GM23338 (cell line): ENCODE measurements around the gene RGPD4. TPM values are rescaled to one million over a fixed set of nuclear protein-coding genes. Genes with fewer than 3 reads are reported as not detected.
"Not testable (repeated sequence)": the region's sequence is repeated elsewhere in the genome, so short reads cannot be mapped to it uniquely, and the experiment has no call there.

Experiments
- ATAC-seq: fragments of 200-7000 bp; cut with Tn5 transposase; 3 replicates; pipeline ENCODE4 v1.9.1; 2020
- DNase-seq: peaks from one replicate; pipeline ENCODE4 v3.0.0-alpha.2; 2015; ENCODE audit warnings: low spot score
- H2AFZ ChIP-seq: fragments of 200-600 bp; sonication (generic); 2 replicates; pipeline ENCODE4 v1.8.0; 2016; ENCODE audit warnings: antibody characterized with exemption, mild to moderate bottlenecking, moderate library complexity
- H3F3A ChIP-seq: fragments of 200-600 bp; sonication (generic); replicated peaks from 2 replicates; pipeline ENCODE4 v1.8.0; 2017; ENCODE audit warnings: antibody characterized with exemption, mixed run types, low read depth
- H3K27ac ChIP-seq: fragments of 200-600 bp; sonication (generic); 2 replicates; pipeline ENCODE4 v1.6.1; 2016; ENCODE audit warnings: low read depth
- H3K27me3 ChIP-seq: fragments of 200-600 bp; sonication (generic); 2 replicates; pipeline ENCODE4 v1.8.0; 2016; ENCODE audit warnings: mild to moderate bottlenecking, mixed run types, moderate library complexity; ENCODE audit not compliant: insufficient read depth
- H3K36me3 ChIP-seq: fragments of 200-600 bp; sonication (generic); 2 replicates; pipeline ENCODE4 v1.8.0; 2016; ENCODE audit warnings: mild to moderate bottlenecking; ENCODE audit not compliant: insufficient read depth
- H3K4me1 ChIP-seq: fragments of 200-600 bp; sonication (generic); 2 replicates; pipeline ENCODE4 v1.8.0; 2016; ENCODE audit warnings: mild to moderate bottlenecking, moderate library complexity; ENCODE audit not compliant: insufficient read depth
- H3K4me2 ChIP-seq: fragments of 200-600 bp; sonication (generic); 2 replicates; pipeline ENCODE4 v1.7.1; 2017; ENCODE audit warnings: mixed run types
- H3K4me3 ChIP-seq: fragments of 200-600 bp; sonication (generic); 2 replicates; pipeline ENCODE4 v1.6.1; 2016; ENCODE audit warnings: mixed run types
- H3K79me2 ChIP-seq: fragments of 200-600 bp; sonication (generic); replicated peaks from 2 replicates; pipeline ENCODE4 v1.8.0; 2017; ENCODE audit warnings: mild to moderate bottlenecking; ENCODE audit not compliant: insufficient read depth
- H3K9me2 ChIP-seq: fragments of 200-600 bp; sonication (generic); 2 replicates; pipeline ENCODE4 v1.8.0; 2017; ENCODE audit not compliant: insufficient read depth
- H4K20me1 ChIP-seq: fragments of 200-600 bp; sonication (generic); replicated peaks from 2 replicates; pipeline ENCODE4 v1.8.0; 2017; ENCODE audit warnings: mild to moderate bottlenecking; ENCODE audit not compliant: insufficient read depth
- H3K27ac Mint-ChIP-seq: 2 replicates; pipeline ENCODE4 v1.8.0; 2020; ENCODE audit warnings: inconsistent platforms, mild to moderate bottlenecking, moderate library complexity, mixed read lengths
- H3K27me3 Mint-ChIP-seq: 3 replicates; pipeline ENCODE4 v1.8.0; 2022; ENCODE audit warnings: low read depth, mild to moderate bottlenecking, moderate library complexity, mixed read lengths, inconsistent platforms; ENCODE audit not compliant: insufficient read depth, poor library complexity
- H3K36me3 Mint-ChIP-seq: 3 replicates; pipeline ENCODE4 v1.8.0; 2021; ENCODE audit warnings: low read depth, mild to moderate bottlenecking, inconsistent platforms, moderate library complexity, mixed read lengths
- H3K4me1 Mint-ChIP-seq: 3 replicates; pipeline ENCODE4 v1.8.0; 2020; ENCODE audit warnings: mild to moderate bottlenecking, inconsistent platforms, mixed read lengths
- H3K4me3 Mint-ChIP-seq: 3 replicates; pipeline ENCODE4 v1.8.0; 2021; ENCODE audit warnings: moderate library complexity, mild to moderate bottlenecking, inconsistent platforms, mixed read lengths
- H3K9me3 Mint-ChIP-seq: 3 replicates; pipeline ENCODE4 v1.8.0; 2020; ENCODE audit warnings: moderate library complexity, mild to moderate bottlenecking, inconsistent platforms, mixed read lengths
- CREB1 ChIP-seq: fragments of 250-450 bp; sonication (Bioruptor Pico); IDR thresholded peaks from 2 replicates; pipeline ENCODE4 v1.5.0; 2020; ENCODE audit warnings: low read depth, mild to moderate bottlenecking, moderate library complexity
- EZH2 ChIP-seq: fragments of 200-600 bp; sonication (generic); IDR thresholded peaks from one replicate; pipeline ENCODE4 v1.8.0; 2017; ENCODE audit warnings: antibody characterized with exemption, mild to moderate bottlenecking, low read depth; ENCODE audit not compliant: unreplicated experiment
- NANOG ChIP-seq: IDR thresholded peaks from 2 replicates; pipeline ENCODE4 v1.6.1; 2016; ENCODE audit warnings: antibody characterized with exemption, borderline replicate concordance
- POLR2AphosphoS5 ChIP-seq: IDR thresholded peaks from 2 replicates; pipeline ENCODE4 v1.6.1; 2016; ENCODE audit warnings: antibody characterized with exemption, low read depth
- long read RNA-seq: library from polyadenylated mRNA; unstranded; transcript quantifications from one replicate; pipeline ENCODE4 v2.0.0, GENCODE V29; 2020; ENCODE audit not compliant: unreplicated experiment
- polyA plus RNA-seq: library from polyadenylated mRNA; unstranded; fragments of >200 nt; fragmentation: Nextera tagmentation; extraction: Ambion mirVana; gene quantifications from 2 replicates; pipeline ENCODE4 v1.2.1, GENCODE V29; 2016
- total RNA-seq: library from RNA; depleted of rRNA; stranded (reverse); fragments of >200 nt; shearing (Covaris generic); gene quantifications from 2 replicates; pipeline ENCODE4 v1.2.3, GENCODE V29; 2014; rRNA removed
- TF ChIP-seq, protein P1 (sequence below): fragments of 250-450 bp; sonication (Bioruptor Pico); IDR thresholded peaks from 2 replicates; pipeline ENCODE4 v1.5.0; 2020; ENCODE audit warnings: mild to moderate bottlenecking, moderate library complexity

The RGPD4 gene
- total RNA-seq (not detected in 2 replicates), polyA plus RNA-seq (not detected in 2 replicates)
- long read RNA-seq = 0 reads

DNA sequence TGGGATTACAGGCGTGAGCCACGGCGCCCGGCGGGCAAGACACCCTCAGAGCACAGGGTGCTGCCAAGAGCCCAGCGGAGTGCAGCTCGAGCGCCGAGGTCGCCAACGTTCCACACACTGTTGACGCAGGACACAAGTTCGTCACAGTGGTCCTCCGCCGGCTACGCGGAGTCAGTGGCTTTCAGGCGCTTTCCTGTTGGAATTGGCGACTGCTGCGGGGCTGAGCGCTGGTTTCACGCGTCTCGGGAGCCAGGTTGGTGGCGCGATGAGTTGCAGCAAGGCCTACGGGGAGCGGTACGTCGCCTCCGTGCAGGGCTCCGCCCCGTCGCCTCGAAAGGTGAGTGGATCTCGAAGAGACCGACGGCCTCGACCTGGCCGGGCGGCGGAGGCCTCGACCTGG, at the start of gene RGPD4:
Gene RGPD4 (plus strand): TSS at position 144 of the 400 bp plus-strand sequence. CDS start 122 bp downstream, at position 266.
- H3K4me1 Mint-ChIP-seq, H3K27me3 ChIP-seq, H4K20me1 ChIP-seq, H3K36me3 Mint-ChIP-seq, DNase-seq, H3K36me3 ChIP-seq, H3F3A ChIP-seq, H3K27ac ChIP-seq, H3K27ac Mint-ChIP-seq, H3K4me3 Mint-ChIP-seq, H3K4me1 ChIP-seq, H2AFZ ChIP-seq, H3K9me3 Mint-ChIP-seq, ATAC-seq, H3K27me3 Mint-ChIP-seq, H3K79me2 ChIP-seq, H3K9me2 ChIP-seq, H3K4me3 ChIP-seq, H3K4me2 ChIP-seq: not testable (repeated sequence)

DNA sequence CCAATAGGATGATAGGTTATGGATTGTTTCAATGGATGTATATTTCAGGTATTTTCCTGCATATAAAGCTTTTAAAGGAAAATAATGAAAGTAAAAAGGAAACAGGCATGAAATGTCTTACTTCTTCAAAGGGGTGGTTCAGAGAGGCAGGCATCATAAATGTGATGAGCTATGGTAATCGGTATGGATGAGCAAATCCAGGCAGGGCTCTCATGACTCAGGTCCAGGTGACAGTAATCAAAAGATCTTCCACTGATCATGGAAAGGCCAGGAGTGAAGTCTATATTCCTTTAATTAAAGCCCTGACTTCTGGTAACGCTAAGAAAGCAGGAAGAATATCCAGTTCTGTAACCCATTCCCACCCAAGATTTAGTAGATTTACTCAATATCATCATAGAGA, 48.7 kb upstream of the RGPD4 start:
- Histone ChIP-seq H4K20me1 (no peaks in the 10 kb centered on the region), H3K4me2 (no peak overlapping the region), H3K27me3 (no peaks in the 10 kb centered on the region), H3K9me2 (0 out of 2 replicates have a peak, but pooled peaks cover 2% of the 10 kb centered on the region), H3K36me3 (no peaks in the 10 kb centered on the region), H3K27ac (no peak overlapping the region), H2AFZ (no peak overlapping the region), H3F3A (no peaks in the 10 kb centered on the region), H3K4me1 (no peaks in the 10 kb centered on the region), H3K79me2 (no peaks in the 10 kb centered on the region), H3K4me3 (no peak overlapping the region)
- DNase-seq (no peak), ATAC-seq (no peak)
- no peaks in the 10 kb centered on the region for H3K9me3 Mint-ChIP-seq
- H3K4me1 Mint-ChIP-seq = peaks cover 3% of the 10 kb centered on the region; the same call in 1 of the 3 replicates
- H3K27ac Mint-ChIP-seq = no peak overlapping the region
- TF ChIP-seq POLR2AphosphoS5 (no peak), NANOG (no peak)
- H3K36me3 Mint-ChIP-seq = no peaks in the 10 kb centered on the region
- H3K27me3 Mint-ChIP-seq = peaks cover 4% of the 10 kb centered on the region
- H3K4me3 Mint-ChIP-seq = no peak overlapping the region

DNA sequence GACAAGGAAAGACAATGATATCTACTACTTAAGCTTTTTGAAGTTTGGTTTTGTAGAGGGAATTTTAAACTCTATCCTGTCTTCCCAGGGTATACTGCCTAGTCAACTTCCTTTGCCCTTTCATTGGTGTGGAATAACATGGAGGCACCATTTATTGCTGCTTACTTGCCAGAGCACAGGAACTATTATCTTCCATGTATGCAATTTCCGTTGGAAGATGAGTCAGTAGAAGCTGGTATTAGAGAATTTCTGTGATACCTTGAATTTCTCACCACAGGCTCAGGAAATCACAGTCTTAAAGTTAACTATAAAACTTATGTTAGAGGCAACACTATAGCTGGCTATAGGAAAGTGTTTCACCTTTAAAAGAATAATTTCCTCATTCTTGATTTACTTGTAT, 40.9 kb upstream of the RGPD4 start:
- Histone ChIP-seq H3K79me2 (no peaks in the 10 kb centered on the region), H3K4me2 (no peak overlapping the region), H3K9me2 (peaks cover 16% of the 10 kb centered on the region; the same call in 1 of the 2 replicates), H3K4me1 (no peaks in the 10 kb centered on the region), H3K4me3 (no peak overlapping the region), H4K20me1 (no peaks in the 10 kb centered on the region), H3K27ac (no peak overlapping the region), H3K27me3 (no peaks in the 10 kb centered on the region), H3K36me3 (no peaks in the 10 kb centered on the region), H2AFZ (no peak overlapping the region), H3F3A (no peaks in the 10 kb centered on the region)
- no peak overlapping the region for H3K4me3 Mint-ChIP-seq
- H3K9me3 Mint-ChIP-seq = no peaks in the 10 kb centered on the region
- H3K27ac Mint-ChIP-seq = no peak overlapping the region
- H3K4me1 Mint-ChIP-seq = no peaks in the 10 kb centered on the region
- no peak for DNase-seq
- ATAC-seq = no peak
- no peaks in the 10 kb centered on the region for H3K36me3 Mint-ChIP-seq
- TF ChIP-seq EZH2 = no peak
- H3K27me3 Mint-ChIP-seq = peaks cover 4% of the 10 kb centered on the region

DNA sequence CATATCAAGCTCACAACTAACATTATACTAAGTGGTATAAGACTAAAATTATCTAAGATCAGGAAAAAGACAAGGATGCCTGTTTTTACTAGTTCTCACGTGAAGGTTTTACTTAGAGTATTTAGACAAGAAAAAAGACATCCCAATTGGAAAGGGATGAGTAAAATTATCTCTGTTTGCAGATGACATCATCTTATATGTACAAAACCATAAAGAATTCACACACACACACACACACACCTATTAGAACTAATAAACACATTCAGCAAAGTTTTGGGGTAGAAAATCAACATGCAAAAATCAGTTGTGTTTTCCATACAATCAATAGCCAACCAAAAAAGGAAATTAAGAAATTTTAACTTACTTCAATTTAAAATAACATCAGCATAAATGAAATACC, 35.9 kb upstream of the RGPD4 start:
- DNase-seq = no peak
- Mint-ChIP-seq H3K27me3 (no peaks in the 10 kb centered on the region), H3K36me3 (no peaks in the 10 kb centered on the region), H3K4me3 (no peak overlapping the region), H3K27ac (no peak overlapping the region), H3K4me1 (no peaks in the 10 kb centered on the region), H3K9me3 (no peaks in the 10 kb centered on the region; the same call in 1 of the 3 replicates)
- Histone ChIP-seq H2AFZ (0 out of 2 replicates have a peak overlapping the region, but pooled peaks have one; percentile 15), H3F3A (no peaks in the 10 kb centered on the region), H3K4me2 (no peak overlapping the region), H3K4me3 (no peak overlapping the region), H3K79me2 (no peaks in the 10 kb centered on the region), H3K27ac (no peak overlapping the region), H3K9me2 (peaks cover 9% of the 10 kb centered on the region; the same call in 1 of the 2 replicates), H3K4me1 (no peaks in the 10 kb centered on the region), H3K36me3 (no peaks in the 10 kb centered on the region), H4K20me1 (no peaks in the 10 kb centered on the region), H3K27me3 (no peaks in the 10 kb centered on the region)
- no peak for ATAC-seq
- TF ChIP-seq, protein P1, sequence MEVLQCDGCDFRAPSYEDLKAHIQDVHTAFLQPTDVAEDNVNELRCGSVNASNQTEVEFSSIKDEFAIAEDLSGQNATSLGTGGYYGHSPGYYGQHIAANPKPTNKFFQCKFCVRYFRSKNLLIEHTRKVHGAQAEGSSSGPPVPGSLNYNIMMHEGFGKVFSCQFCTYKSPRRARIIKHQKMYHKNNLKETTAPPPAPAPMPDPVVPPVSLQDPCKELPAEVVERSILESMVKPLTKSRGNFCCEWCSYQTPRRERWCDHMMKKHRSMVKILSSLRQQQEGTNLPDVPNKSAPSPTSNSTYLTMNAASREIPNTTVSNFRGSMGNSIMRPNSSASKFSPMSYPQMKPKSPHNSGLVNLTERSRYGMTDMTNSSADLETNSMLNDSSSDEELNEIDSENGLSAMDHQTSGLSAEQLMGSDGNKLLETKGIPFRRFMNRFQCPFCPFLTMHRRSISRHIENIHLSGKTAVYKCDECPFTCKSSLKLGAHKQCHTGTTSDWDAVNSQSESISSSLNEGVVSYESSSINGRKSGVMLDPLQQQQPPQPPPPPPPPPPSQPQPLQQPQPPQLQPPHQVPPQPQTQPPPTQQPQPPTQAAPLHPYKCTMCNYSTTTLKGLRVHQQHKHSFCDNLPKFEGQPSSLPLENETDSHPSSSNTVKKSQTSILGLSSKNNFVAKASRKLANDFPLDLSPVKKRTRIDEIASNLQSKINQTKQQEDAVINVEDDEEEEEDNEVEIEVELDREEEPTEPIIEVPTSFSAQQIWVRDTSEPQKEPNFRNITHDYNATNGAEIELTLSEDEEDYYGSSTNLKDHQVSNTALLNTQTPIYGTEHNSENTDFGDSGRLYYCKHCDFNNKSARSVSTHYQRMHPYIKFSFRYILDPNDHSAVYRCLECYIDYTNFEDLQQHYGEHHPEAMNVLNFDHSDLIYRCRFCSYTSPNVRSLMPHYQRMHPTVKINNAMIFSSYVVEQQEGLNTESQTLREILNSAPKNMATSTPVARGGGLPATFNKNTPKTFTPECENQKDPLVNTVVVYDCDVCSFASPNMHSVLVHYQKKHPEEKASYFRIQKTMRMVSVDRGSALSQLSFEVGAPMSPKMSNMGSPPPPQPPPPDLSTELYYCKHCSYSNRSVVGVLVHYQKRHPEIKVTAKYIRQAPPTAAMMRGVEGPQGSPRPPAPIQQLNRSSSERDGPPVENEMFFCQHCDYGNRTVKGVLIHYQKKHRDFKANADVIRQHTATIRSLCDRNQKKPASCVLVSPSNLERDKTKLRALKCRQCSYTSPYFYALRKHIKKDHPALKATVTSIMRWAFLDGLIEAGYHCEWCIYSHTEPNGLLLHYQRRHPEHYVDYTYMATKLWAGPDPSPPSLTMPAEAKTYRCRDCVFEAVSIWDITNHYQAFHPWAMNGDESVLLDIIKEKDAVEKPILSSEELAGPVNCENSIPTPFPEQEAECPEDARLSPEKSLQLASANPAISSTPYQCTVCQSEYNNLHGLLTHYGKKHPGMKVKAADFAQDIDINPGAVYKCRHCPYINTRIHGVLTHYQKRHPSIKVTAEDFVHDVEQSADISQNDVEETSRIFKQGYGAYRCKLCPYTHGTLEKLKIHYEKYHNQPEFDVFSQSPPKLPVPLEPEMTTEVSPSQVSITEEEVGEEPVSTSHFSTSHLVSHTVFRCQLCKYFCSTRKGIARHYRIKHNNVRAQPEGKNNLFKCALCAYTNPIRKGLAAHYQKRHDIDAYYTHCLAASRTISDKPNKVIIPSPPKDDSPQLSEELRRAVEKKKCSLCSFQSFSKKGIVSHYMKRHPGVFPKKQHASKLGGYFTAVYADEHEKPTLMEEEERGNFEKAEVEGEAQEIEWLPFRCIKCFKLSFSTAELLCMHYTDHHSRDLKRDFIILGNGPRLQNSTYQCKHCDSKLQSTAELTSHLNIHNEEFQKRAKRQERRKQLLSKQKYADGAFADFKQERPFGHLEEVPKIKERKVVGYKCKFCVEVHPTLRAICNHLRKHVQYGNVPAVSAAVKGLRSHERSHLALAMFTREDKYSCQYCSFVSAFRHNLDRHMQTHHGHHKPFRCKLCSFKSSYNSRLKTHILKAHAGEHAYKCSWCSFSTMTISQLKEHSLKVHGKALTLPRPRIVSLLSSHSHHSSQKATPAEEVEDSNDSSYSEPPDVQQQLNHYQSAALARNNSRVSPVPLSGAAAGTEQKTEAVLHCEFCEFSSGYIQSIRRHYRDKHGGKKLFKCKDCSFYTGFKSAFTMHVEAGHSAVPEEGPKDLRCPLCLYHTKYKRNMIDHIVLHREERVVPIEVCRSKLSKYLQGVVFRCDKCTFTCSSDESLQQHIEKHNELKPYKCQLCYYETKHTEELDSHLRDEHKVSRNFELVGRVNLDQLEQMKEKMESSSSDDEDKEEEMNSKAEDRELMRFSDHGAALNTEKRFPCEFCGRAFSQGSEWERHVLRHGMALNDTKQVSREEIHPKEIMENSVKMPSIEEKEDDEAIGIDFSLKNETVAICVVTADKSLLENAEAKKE (CRISPR knock-in tag) = no peak
- TF ChIP-seq CREB1 (no peak), POLR2AphosphoS5 (no peak)
